Activated CD8-positive, alpha-beta memory T cell treated with anti-CD3 and anti-CD28 coated beads for 4 hours (primary cell): ENCODE results near the gene MPDZ.

Experiments used
- DNase-seq, 2 donors: peaks; one replicate each; pipeline ENCODE4 v3.0.0-alpha.2; 2020; ENCODE audit warnings: low read depth in 2 of 2

The MPDZ gene

DNA sequence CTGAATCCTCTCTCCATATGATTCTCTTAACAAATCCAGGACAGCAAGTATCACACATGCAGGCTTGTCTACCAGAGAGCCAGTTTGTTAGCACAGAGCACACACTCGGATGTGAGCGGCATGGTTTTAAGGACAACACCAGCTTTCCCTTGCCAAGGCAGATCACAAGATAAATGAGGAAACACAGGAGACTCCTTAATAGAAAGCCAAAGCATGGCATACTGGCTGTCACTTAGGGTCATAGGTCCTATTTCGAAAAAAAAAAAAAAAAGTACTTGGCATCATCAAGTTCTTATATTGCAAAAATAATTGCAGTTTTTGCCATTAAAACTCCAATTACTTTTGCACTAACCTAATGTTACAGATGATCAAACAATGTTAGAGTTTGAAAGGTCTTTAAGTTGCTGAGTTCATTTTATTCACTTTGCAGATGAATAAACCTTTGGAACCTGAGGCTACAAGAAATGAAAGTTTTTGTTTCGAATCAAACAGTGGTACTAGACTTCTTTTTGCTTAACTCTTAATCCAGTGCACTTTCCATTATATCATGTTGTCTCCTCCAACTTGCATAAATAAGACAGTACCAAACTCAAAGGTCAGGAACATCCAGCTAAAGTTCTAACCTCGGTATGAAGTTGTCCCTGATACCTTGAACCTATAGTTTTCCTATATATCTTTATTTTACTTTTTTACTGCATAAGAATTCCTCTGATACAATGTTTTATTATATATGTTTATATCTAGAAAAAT, 138.5 kb downstream of the MPDZ start:
- no peak for DNase-seq

GRCh38 chr9:13139641-13140171, 139.8 kb downstream of the MPDZ start:
- no peak for DNase-seq

DNA sequence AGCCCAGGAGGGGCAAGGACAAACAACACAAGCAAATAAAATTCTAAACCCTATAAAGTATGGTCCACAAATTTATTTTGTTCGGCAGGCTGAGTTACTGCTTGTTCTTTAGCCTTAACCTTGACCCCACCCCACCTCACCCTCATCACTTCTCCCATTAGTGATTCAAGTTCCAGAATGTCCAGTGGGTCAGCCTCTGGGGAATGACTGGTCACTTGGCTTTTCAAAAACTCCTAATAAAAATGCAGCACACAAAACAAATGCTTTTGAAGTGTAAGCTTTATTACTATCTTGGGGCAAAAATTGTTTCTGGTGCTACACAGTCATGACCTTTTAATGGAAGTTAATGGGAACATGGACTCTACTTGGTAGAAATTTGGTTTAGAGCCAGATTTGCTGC, 142.1 kb downstream of the MPDZ start:
- DNase-seq: no peak

DNA sequence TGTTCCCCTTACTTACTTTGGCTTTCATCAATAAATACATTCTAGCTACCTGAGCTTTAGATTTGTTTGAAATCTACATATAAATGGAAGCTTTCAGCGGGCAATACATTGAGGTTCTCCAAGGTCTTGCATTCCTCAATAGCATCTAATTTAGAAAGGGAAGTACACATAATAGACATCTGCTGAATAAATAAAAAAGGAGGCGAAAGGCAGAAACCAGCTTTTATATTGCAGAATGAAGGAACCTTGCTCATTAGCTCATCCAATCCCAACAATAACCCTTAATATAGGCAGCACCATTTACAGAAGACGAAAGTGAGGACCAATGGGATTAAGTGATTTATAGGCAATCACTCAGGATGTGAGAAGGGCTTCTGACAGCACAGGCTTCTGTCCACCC, 147.5 kb downstream of the MPDZ start:
- DNase-seq: no peak

DNA sequence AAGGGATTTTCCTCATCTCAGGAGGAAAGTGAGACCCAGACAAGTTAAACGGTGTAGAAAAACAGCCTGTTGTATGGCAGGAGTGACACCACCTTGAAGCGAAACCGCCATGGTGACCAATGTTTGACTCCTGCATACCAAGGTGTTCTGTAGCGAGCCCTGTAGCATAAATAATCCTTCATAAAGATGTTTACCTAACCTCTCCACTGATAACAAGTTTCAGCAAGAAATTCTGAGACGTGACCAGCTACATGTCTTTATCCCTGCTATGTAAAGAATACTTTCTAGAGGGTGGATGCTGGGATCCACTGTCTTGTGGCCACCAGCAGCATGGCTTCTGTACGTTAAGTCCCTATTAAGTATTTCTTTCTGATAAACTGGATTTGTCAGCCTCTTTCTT, 148.1 kb downstream of the MPDZ start:
- DNase-seq: no peak

DNA sequence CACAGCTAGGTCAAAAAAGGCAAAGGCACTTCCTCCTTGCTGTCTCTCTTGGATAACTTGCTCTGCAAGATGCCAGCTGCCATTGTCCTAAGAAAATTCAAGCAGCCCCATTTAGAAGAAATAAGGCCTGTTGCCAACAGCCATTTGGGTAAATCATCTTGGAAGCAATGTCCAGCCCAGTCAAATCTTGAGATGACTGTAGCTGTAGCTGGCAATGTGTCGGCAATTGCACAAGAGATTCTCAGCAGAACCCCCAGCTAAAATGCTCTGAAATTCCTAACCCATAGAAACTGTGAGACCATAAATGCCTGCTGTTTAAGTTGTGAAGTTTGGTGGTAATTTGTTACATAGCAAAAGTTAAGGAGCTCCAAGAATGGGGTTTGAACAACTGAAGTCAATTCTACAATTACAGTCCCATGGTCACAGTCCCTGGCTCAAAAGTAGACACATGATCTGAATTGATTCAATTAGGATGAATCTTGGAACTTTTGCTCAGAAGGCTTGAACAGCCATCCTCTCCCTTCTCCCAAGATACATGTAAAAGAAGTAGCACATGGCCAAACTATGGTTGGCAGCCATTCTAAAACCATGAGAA, 151.1 kb downstream of the MPDZ start:
- DNase-seq: no peak

DNA sequence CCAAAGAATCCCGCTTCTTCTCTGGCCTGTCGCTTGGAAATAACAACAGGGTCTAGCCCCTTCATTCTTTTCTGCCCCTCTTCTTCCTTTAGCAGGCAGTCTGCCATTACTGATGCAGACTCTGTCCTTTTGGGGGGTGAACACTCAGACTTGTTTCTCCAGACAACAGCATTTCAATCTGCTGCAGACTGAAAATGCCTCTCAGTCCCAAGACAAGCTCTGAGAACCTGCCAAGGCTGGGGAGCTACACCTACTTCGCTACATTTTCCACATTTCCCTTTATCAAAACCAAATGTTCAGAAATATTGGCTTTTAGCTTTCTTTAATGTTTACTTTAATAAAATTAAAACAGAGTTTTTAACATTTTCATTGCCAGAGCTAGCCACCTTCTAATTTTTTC, 152.4 kb downstream of the MPDZ start:
- no peak for DNase-seq

DNA sequence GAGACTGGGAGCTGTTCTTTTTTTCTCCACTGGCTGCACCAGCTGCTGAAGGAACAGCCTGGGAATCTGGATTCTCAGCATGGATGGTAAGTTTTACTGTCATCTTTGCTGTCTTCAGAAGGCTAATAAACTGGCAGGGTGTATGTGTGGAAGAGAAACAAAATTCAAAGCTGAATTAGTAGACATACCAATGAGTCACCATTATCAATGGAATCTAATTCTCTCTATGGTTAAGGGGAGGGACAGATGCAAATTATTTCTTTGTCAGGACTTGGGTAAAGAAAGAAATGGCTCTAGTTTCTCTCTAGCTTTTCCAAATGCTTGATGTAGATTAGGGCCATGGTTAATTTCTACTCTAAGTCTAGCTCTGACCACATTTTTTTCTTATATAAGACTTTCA, 154.2 kb downstream of the MPDZ start:
- no peak for DNase-seq

DNA sequence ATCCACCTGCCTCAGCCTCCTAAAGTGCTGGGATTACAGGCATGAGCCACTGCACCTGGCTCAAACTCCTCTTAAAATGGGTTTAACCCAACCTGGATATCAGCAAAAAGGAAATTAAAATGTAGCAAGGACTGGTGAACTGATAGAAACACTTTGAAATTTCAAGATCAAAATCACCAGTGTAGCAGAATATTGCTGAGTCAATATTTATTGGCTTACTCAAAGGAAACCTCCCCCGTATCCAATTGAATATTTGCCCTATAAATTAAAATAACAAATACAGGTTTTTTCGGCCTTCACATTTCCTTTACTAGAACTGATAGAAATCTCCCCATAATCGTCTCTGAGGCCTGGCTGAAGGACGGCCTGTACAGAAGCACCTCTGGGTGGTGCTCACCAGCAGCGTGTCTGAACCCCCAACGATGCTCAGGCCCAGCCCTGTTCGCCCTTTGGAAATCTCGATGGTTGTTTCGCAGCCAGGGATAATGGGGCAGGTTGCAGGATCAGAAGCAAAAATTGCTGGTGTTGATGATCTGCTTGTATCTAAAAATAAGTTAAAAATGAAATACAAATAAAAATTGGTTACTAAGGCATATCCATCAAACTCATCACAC, 156.6 kb downstream of the MPDZ start:
- no peak for DNase-seq

- no peak for DNase-seq
These were observed 161.2 kb downstream of the MPDZ start for GRCh38 chr9:13118313-13118712.

DNA sequence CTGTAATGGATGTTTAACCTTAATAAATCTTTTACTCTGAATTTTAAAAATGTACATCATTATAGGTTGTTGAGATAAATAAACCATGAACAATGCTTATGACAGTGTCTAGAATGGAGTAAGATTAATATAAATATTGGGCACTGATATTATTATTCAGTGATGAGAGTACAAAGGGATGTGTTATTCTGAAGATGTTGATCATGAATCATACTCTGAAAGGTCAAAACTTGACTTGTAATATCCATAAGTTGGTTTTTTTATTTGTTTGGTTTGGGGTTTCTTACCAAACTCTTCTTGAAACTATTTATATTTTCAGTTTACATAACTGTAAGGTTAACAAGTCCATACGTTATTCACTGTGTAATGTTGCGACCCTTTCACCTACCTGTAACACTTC, 163.2 kb downstream of the MPDZ start:
- no peak for DNase-seq

DNA sequence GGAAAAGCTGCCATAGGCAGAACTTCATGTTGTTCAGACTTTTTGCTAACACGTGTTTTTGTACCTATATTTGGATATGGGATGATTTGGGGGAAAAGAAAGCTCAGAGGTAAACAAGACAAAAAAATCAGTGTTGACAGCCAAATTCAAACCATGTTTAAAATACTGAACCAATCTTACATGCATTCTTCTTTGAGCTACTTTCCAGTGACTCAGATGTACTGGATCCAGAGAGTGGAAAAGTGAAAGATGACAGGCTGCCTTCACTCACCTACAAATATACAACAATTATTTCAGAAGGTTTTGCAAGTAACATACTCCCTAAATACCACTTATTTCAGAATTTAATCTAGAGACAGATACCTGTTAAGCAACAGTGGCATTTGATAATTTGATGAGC, 165.7 kb downstream of the MPDZ start:
- no peak for DNase-seq

- DNase-seq: no peak
These were observed 166.3 kb downstream of the MPDZ start for GRCh38 chr9:13113216-13113615.

DNA sequence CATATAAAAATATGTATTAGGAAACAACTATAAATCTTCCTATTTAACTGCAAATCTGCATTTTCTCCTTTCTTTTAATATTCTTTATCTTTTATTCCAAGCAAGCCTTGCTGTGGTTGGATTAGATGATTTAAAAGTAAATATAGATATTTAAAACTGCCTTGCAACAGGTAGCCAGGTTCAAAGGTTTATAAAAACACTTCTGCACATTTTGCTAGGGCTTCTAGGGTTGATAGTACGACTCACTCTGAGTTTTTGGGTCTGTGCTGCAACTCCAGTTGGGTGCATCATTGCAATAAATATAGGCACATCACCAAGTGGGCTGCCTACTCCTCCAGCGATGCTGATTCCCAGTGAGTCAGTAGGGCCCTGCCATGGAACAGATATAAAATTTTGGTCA, 167.7 kb downstream of the MPDZ start:
- no peak for DNase-seq

GRCh38 chr9:13110766-13111417, 168.6 kb downstream of the MPDZ start:
- no peak for DNase-seq

GRCh38 chr9:13109781-13110180, 169.7 kb downstream of the MPDZ start:
- no peak for DNase-seq

GRCh38 chr9:13107008-13107407, 172.5 kb downstream of the MPDZ start:
- no peak for DNase-seq

- no peak for DNase-seq
These were observed 178.4 kb downstream of the MPDZ start for GRCh38 chr9:13100914-13101572.

GRCh38 chr9:13095056-13095455, 184.4 kb downstream of the MPDZ start:
- no peak for DNase-seq

GRCh38 chr9:13090628-13091027, 188.9 kb downstream of the MPDZ start:
- DNase-seq: no peak

GRCh38 chr9:13089666-13090065, 189.8 kb downstream of the MPDZ start:
- no peak for DNase-seq
